SK-N-SH (cell line): ENCODE results near the gene ST6GALNAC1. TPM values are rescaled to one million over a fixed set of nuclear protein-coding genes. Genes with fewer than 3 reads are reported as not detected.

Experiments
- CTCF ChIA-PET: fragments of 300-600, 350-600 bp; formaldehyde crosslinking; extraction: SDS; loops from one replicate; lab custom pipeline; 2021; lab: Yijun Ruan, JAX
- POLR2A ChIA-PET: fragments of 350-600 bp; sonication (Branson Sonifier 250); formaldehyde crosslinking; extraction: SDS; loops from one replicate; lab custom pipeline; 2020; ENCODE audit warnings: antibody characterized with exemption, inconsistent platforms; lab: Yijun Ruan, JAX
- DNase-seq: peaks from one replicate; pipeline ENCODE4 v3.0.0; 2012
- H2AFZ ChIP-seq: fragments of 200-600 bp; sonication (generic); 2 replicates; pipeline ENCODE4 v1.8.1; 2016; ENCODE audit warnings: antibody characterized with exemption, mild to moderate bottlenecking, low read depth
- H3F3A ChIP-seq: fragments of 200-600 bp; sonication (generic); replicated peaks from 2 replicates; pipeline ENCODE3; 2016; ENCODE audit warnings: antibody characterized with exemption, mild to moderate bottlenecking; ENCODE audit not compliant: insufficient read depth
- H3K27ac ChIP-seq, 2 experiments: fragments of 200-500 bp in 1 of 2; fragments of 200-600 bp in 1 of 2; sonication (Bioruptor generic) in 1 of 2; sonication (generic), shearing (Covaris generic) in 1 of 2; 2 replicates each; pipeline versions ENCODE4 v1.5.1 to v1.6.1; 2014 to 2016; ENCODE audit warnings: low read depth in 2 of 2, inconsistent platforms in 1 of 2, low read length in 1 of 2, mild to moderate bottlenecking in 1 of 2, mixed read lengths in 1 of 2
- H3K27me3 ChIP-seq: fragments of 200-600 bp; sonication (generic), shearing (Covaris generic); 2 replicates; pipeline ENCODE4 v1.6.1; 2016; ENCODE audit warnings: mixed run types; ENCODE audit not compliant: insufficient read depth
- H3K36me3 ChIP-seq, 2 experiments: fragments of 200-500 bp in 1 of 2; fragments of 200-600 bp in 1 of 2; sonication (Bioruptor generic) in 1 of 2; sonication (generic) in 1 of 2; replicated peaks in 1 of 2; 2 replicates each; pipeline versions ENCODE3 to v1.5.1; 2014 to 2016; ENCODE audit warnings: low read length in 1 of 2, mild to moderate bottlenecking in 1 of 2; ENCODE audit not compliant: insufficient read depth in 2 of 2, control insufficient read depth in 1 of 2
- H3K4me1 ChIP-seq, 2 experiments: fragments of 200-500 bp in 1 of 2; fragments of 200-600 bp in 1 of 2; sonication (Bioruptor generic) in 1 of 2; sonication (generic), shearing (Covaris generic) in 1 of 2; 2 replicates each; pipeline versions ENCODE4 v1.5.1 to v1.6.1; 2014 to 2016; ENCODE audit warnings: low read depth in 1 of 2, low read length in 1 of 2, mixed run types in 1 of 2; ENCODE audit not compliant: insufficient read depth in 2 of 2, control insufficient read depth in 1 of 2
- H3K4me2 ChIP-seq: fragments of 200-600 bp; sonication (generic), shearing (Covaris generic); 2 replicates; pipeline ENCODE4 v1.6.1; 2017; ENCODE audit warnings: mixed run types
- H3K4me3 ChIP-seq, 2 experiments: fragments of 200-500 bp in 1 of 2; fragments of 200-600 bp in 1 of 2; sonication (Bioruptor generic) in 1 of 2; sonication (generic), shearing (Covaris generic) in 1 of 2; 2 replicates each; pipeline versions ENCODE4 v1.5.1 to v1.8.1; 2014 to 2016; ENCODE audit warnings: low read depth in 2 of 2, inconsistent platforms in 1 of 2, low read length in 1 of 2, mild to moderate bottlenecking in 1 of 2, mixed read lengths in 1 of 2, moderate library complexity in 1 of 2
- H3K79me2 ChIP-seq: fragments of 200-600 bp; sonication (generic); 2 replicates; pipeline ENCODE4 v1.8.1; 2017; ENCODE audit warnings: mild to moderate bottlenecking; ENCODE audit not compliant: insufficient read depth
- H3K9ac ChIP-seq: fragments of 200-600 bp; sonication (generic); 2 replicates; pipeline ENCODE4 v1.6.1; 2017; ENCODE audit warnings: mixed run types
- H3K9me2 ChIP-seq: fragments of 200-600 bp; sonication (generic); 2 replicates; pipeline ENCODE4 v1.6.1; 2017; ENCODE audit warnings: mixed run types
- H3K9me3 ChIP-seq: fragments of 200-600 bp; sonication (generic); 2 replicates; pipeline ENCODE4 v1.6.1; 2017; ENCODE audit warnings: mixed run types, mild to moderate bottlenecking, moderate library complexity
- H4K20me1 ChIP-seq: fragments of 200-600 bp; sonication (generic); 2 replicates; pipeline ENCODE4 v1.6.1; 2017; ENCODE audit warnings: mild to moderate bottlenecking, mixed run types; ENCODE audit not compliant: insufficient read depth
- CHD2 ChIP-seq: fragments of 150-350 bp; IDR thresholded peaks from 2 replicates; pipeline ENCODE4 v1.6.1; 2018; ENCODE audit warnings: low read length; ENCODE audit not compliant: partially characterized antibody
- EP300 ChIP-seq, 2 experiments: IDR thresholded peaks; 2 replicates each; pipeline versions ENCODE4 v1.4.0 to v1.6.1; 2012; ENCODE audit warnings: borderline replicate concordance in 1 of 2, low read depth in 1 of 2, low read length in 1 of 2
- EZH2phosphoT487 ChIP-seq: fragments of 200-600 bp; sonication (generic); IDR thresholded peaks from 2 replicates; pipeline ENCODE4 v1.6.1; 2017; ENCODE audit warnings: low read depth, mixed run types, mild to moderate bottlenecking, antibody characterized with exemption, moderate library complexity, borderline replicate concordance
- FOSL2 ChIP-seq: IDR thresholded peaks from 2 replicates; pipeline ENCODE4 v1.4.0; 2012; ENCODE audit warnings: low read depth, mild to moderate bottlenecking, moderate library complexity, borderline replicate concordance
- FOXJ3 ChIP-seq: sonication (generic); formaldehyde crosslinking; IDR thresholded peaks from 2 replicates; pipeline ENCODE4 v1.5.1; 2020; ENCODE audit warnings: mild to moderate bottlenecking, missing genetic modification reagents
- FOXM1 ChIP-seq: IDR thresholded peaks from 2 replicates; pipeline ENCODE4 v1.4.0; 2012; ENCODE audit warnings: low read depth, mild to moderate bottlenecking
- GABPA ChIP-seq: IDR thresholded peaks from 2 replicates; pipeline ENCODE4 v1.4.0; 2012; ENCODE audit warnings: low read depth, mild to moderate bottlenecking
- GATA2 ChIP-seq: sonication (generic); formaldehyde crosslinking; IDR thresholded peaks from 2 replicates; pipeline ENCODE4 v1.5.0; 2020; ENCODE audit warnings: mild to moderate bottlenecking, missing genetic modification reagents
- JUND ChIP-seq: IDR thresholded peaks from 2 replicates; pipeline ENCODE4 v1.4.0; 2012
- MEF2A ChIP-seq: IDR thresholded peaks from 2 replicates; pipeline ENCODE4 v1.4.0; 2012; ENCODE audit warnings: low read depth, borderline replicate concordance
- NFIC ChIP-seq: IDR thresholded peaks from 2 replicates; pipeline ENCODE4 v1.4.0; 2012; ENCODE audit warnings: borderline replicate concordance
- NRF1 ChIP-seq: IDR thresholded peaks from 2 replicates; pipeline ENCODE4 v1.6.1; 2012; ENCODE audit warnings: low read depth, mild to moderate bottlenecking, low read length
- POLR2AphosphoS5 ChIP-seq: IDR thresholded peaks from 2 replicates; pipeline ENCODE4 v1.6.1; 2012; ENCODE audit warnings: low read depth, low read length
- RCOR1 ChIP-seq: fragments of 150-350 bp; IDR thresholded peaks from 2 replicates; pipeline ENCODE4 v1.6.1; 2017; ENCODE audit warnings: antibody characterized with exemption, low read length
- RXRA ChIP-seq: IDR thresholded peaks from 2 replicates; pipeline ENCODE4 v1.4.0; 2012; ENCODE audit warnings: low read depth, mild to moderate bottlenecking, borderline replicate concordance
- SMC3 ChIP-seq: IDR thresholded peaks from 2 replicates; pipeline ENCODE4 v1.6.1; 2012; ENCODE audit warnings: low read depth, low read length, improper control_type of control experiment
- WGBS: methylation state at CpG from one replicate; pipeline ENCODE4 v1.1.6; 2017; ENCODE audit warnings: low lambda C conversion rate; 5-methylcytosine and 5-hydroxymethylcytosine counted together
- polyA plus RNA-seq, 3 experiments: library from polyadenylated mRNA; depleted of rRNA; stranded (reverse); fragments of >200 nt; gene quantifications; 2 replicates each; pipeline ENCODE4 v1.2.3, GENCODE V29; 2012
- TF ChIP-seq, protein P1 (sequence below): IDR thresholded peaks from 2 replicates; pipeline ENCODE4; 2012
- TF ChIP-seq, protein P2 (sequence below): fragments of 150-350 bp; IDR thresholded peaks from 2 replicates; pipeline ENCODE4 v1.6.1; 2017; ENCODE audit warnings: antibody characterized with exemption, low read length, low read depth, borderline replicate concordance
- TF ChIP-seq, protein P3 (sequence below): IDR thresholded peaks from 2 replicates; pipeline ENCODE4 v1.4.0; 2012; ENCODE audit warnings: low read depth, borderline replicate concordance
- TF ChIP-seq, protein P4 (sequence below): IDR thresholded peaks from 2 replicates; pipeline ENCODE4 v1.4.0; 2012; ENCODE audit warnings: low read depth
- TF ChIP-seq, protein P5 (sequence below): IDR thresholded peaks from 2 replicates; pipeline ENCODE4 v1.4.0; 2012; ENCODE audit warnings: low read depth, borderline replicate concordance

The ST6GALNAC1 gene
- polyA plus RNA-seq, 1 of the 3 experiments (the other 2 are of a cell fraction): not detected

DNA sequence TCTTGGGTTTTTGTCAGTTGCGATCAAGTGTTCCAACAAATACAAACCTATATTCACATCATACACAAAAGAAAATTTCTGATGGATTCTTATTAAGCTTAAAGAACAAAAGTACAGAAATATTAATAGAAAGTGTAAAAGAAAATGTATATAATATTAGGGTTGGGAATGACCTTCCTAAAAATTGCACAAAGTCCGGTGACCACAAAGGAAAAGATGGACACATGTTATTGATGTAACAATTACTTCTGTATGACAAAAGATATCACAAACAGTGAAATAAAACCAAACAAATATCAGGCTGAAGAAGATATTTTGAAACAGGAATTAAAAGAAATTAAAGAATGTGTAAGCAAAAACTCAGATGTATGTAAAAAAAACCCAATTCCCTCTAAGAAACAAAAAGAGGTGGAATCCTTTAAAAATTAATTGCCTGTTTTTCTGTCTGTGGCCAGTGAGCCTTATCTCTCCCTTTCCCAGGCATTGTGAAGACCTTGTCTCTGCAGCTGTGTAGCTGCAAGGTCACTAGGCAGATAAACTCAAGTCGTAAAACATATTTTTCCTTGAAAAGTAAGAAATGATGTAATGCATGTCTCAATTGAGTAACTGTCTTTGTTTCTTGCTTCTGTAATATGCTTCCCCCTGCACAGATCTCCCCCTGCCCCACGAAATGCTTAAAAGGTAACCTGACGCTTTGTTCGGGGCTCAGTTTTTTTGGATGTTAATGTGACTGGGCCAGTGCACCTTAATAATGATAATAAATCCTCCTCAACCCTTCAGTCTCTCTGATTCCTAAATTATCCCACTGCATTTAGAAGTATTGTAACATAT is 2.8 kb downstream of the ST6GALNAC1 start:
- no peaks in the 10 kb centered on the region for H3K79me2 ChIP-seq
- peak; percentile 61 for TF ChIP-seq GATA2
- TF ChIP-seq EP300 (IDR thresholded peaks at IDR 0.05; ENCODE audit: borderline replicate concordance in 1 of 2, low read depth in 1 of 2, low read length in 1 of 2): peak in 1 of 2 experiments; percentile 39; a peak in 1 of 4 replicates
- TF ChIP-seq JUND: no peak
- TF ChIP-seq, protein P1, sequence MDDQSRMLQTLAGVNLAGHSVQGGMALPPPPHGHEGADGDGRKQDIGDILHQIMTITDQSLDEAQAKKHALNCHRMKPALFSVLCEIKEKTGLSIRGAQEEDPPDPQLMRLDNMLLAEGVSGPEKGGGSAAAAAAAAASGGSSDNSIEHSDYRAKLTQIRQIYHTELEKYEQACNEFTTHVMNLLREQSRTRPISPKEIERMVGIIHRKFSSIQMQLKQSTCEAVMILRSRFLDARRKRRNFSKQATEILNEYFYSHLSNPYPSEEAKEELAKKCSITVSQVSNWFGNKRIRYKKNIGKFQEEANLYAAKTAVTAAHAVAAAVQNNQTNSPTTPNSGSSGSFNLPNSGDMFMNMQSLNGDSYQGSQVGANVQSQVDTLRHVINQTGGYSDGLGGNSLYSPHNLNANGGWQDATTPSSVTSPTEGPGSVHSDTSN: no peak

DNA sequence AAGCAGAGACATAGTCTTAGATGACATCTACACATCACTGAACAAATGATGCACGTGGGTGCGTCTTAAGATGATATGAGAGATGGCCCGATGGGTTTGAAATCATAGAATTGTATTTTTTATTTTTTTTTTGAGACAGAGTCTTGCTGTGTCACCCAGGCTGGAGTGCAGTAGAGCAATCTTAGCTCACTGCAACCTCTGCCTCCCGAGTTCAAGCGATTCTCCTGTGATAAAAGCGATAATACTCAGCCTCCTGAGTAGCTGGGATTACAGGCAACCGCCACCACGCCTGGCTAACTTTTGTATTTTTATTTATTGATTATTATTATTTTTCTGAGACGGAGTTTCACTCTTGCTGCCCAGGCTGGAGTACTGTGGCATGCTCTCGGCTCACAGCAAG is 5.3 kb downstream of the ST6GALNAC1 start:
- Histone ChIP-seq H4K20me1 (no peaks in the 10 kb centered on the region), H3K9me2 (no peaks in the 10 kb centered on the region), H2AFZ (no peak overlapping the region)
- TF ChIP-seq FOSL2 (no peak), NRF1 (no peak), RCOR1 (no peak), RXRA (no peak), EZH2phosphoT487 (no peak), POLR2AphosphoS5 (no peak), JUND (no peak), GATA2 (no peak), NFIC (no peak), SMC3 (no peak), EP300 (IDR thresholded peaks at IDR 0.05; ENCODE audit: borderline replicate concordance in 1 of 2, low read depth in 1 of 2, low read length in 1 of 2) (no peak), CHD2 (no peak), GABPA (no peak), FOXM1 (no peak), MEF2A (no peak), FOXJ3 (CRISPR knock-in tag) (no peak)
- TF ChIP-seq, protein P2, sequence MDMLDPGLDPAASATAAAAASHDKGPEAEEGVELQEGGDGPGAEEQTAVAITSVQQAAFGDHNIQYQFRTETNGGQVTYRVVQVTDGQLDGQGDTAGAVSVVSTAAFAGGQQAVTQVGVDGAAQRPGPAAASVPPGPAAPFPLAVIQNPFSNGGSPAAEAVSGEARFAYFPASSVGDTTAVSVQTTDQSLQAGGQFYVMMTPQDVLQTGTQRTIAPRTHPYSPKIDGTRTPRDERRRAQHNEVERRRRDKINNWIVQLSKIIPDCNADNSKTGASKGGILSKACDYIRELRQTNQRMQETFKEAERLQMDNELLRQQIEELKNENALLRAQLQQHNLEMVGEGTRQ: no peak
- TF ChIP-seq, protein P3, sequence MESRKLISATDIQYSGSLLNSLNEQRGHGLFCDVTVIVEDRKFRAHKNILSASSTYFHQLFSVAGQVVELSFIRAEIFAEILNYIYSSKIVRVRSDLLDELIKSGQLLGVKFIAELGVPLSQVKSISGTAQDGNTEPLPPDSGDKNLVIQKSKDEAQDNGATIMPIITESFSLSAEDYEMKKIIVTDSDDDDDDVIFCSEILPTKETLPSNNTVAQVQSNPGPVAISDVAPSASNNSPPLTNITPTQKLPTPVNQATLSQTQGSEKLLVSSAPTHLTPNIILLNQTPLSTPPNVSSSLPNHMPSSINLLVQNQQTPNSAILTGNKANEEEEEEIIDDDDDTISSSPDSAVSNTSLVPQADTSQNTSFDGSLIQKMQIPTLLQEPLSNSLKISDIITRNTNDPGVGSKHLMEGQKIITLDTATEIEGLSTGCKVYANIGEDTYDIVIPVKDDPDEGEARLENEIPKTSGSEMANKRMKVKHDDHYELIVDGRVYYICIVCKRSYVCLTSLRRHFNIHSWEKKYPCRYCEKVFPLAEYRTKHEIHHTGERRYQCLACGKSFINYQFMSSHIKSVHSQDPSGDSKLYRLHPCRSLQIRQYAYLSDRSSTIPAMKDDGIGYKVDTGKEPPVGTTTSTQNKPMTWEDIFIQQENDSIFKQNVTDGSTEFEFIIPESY: no peak
- TF ChIP-seq, protein P4, sequence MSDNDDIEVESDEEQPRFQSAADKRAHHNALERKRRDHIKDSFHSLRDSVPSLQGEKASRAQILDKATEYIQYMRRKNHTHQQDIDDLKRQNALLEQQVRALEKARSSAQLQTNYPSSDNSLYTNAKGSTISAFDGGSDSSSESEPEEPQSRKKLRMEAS: no peak
- TF ChIP-seq, protein P5, sequence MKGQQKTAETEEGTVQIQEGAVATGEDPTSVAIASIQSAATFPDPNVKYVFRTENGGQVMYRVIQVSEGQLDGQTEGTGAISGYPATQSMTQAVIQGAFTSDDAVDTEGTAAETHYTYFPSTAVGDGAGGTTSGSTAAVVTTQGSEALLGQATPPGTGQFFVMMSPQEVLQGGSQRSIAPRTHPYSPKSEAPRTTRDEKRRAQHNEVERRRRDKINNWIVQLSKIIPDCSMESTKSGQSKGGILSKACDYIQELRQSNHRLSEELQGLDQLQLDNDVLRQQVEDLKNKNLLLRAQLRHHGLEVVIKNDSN: no peak
- TF ChIP-seq, all 33 proteins: peak for 0
- POLR2A ChIA-PET: interaction anchor here (0.6 kb wide), 1 partner anchor 54 kb away, joined by 3 read pairs; no protein-coding TSS in a partner anchor
- CTCF ChIA-PET: interaction anchor here (0.8 to 9.6 kb wide), 4 partner anchors 15 to 116 kb away, joined by 3 to 65 read pairs (median 8); no protein-coding TSS in a partner anchor
- H3K79me2 ChIP-seq: no peaks in the 10 kb centered on the region
- peaks cover 14 to 19% of the 10 kb centered on the region in 2 experiments for H3K4me1 ChIP-seq
- H3K4me3 ChIP-seq: no peak overlapping the region
- no peaks in the 10 kb centered on the region; the same call in 1 of the 2 replicates for H3K27me3 ChIP-seq
- DNase-seq: no peak
- 94% methylated on average over 10 of the region's 10 CpGs for WGBS
- no peak overlapping the region for H3K4me2 ChIP-seq
- H3F3A ChIP-seq: peaks cover 26% of the 10 kb centered on the region
- no peak overlapping the region for H3K9ac ChIP-seq
- no peaks in the 10 kb centered on the region for H3K36me3 ChIP-seq
- no peak overlapping the region for H3K27ac ChIP-seq
- H3K9me3 ChIP-seq: no peaks in the 10 kb centered on the region

More for the DNA sequence above, 2.8 kb downstream of the ST6GALNAC1 start:
- H3K4me3 ChIP-seq: no peak overlapping the region
- no peaks in the 10 kb centered on the region for H3K9me2 ChIP-seq
- ChIA-PET POLR2A (no interaction called here), CTCF (interaction anchor here (0.7 to 9.6 kb wide), 11 partner anchors 12 to 118 kb away, joined by 3 to 65 read pairs (median 3); no protein-coding TSS in a partner anchor)
- DNase-seq: no peak
- peak overlapping the region in 1 of 2 experiments; percentile 60; a peak in 2 of 4 replicates for H3K27ac ChIP-seq
- H3F3A ChIP-seq: peaks cover 14% of the 10 kb centered on the region
- H2AFZ ChIP-seq: no peak overlapping the region
- 79% methylated on average over 6 of the region's 6 CpGs for WGBS
- H3K4me1 ChIP-seq: peaks cover 7 to 17% of the 10 kb centered on the region in 2 experiments
- H3K9me3 ChIP-seq: no peaks in the 10 kb centered on the region
- H3K9ac ChIP-seq: no peak overlapping the region
- no peaks in the 10 kb centered on the region for H4K20me1 ChIP-seq
- H3K27me3 ChIP-seq: no peaks in the 10 kb centered on the region; the same call in 1 of the 2 replicates
- H3K4me2 ChIP-seq: no peak overlapping the region
- H3K36me3 ChIP-seq: no peaks in the 10 kb centered on the region
